SH-SY5Y (cell line): ENCODE data around the gene CENPA.

Experiments
- GATA2 ChIP-seq: IDR thresholded peaks from 2 replicates; pipeline ENCODE4 v1.6.1; 2011; ENCODE audit warnings: mild to moderate bottlenecking, low read depth, low read length
- GATA3 ChIP-seq: IDR thresholded peaks from 2 replicates; pipeline ENCODE4 v1.6.1; 2011; ENCODE audit warnings: low read depth, mild to moderate bottlenecking, low read length, moderate library complexity

- TF ChIP-seq GATA2 (no peak), GATA3 (no peak)
Measured at GRCh38 chr2:26818255-26818654, 32.4 kb downstream of the CENPA start.
